HG03097 (cell line): ENCODE results near the gene GSTCD.
"Not testable (repeated sequence)": the region's sequence is repeated elsewhere in the genome, so short reads cannot be mapped to it uniquely, and the experiment has no call there.

ENCODE experiments used
- ATAC-seq: cut with Tn5 transposase; IDR thresholded peaks from one replicate; pipeline ENCODE4 v1.9.1; 2021; ENCODE audit not compliant: unreplicated experiment, low FRiP score

Gene GSTCD

DNA sequence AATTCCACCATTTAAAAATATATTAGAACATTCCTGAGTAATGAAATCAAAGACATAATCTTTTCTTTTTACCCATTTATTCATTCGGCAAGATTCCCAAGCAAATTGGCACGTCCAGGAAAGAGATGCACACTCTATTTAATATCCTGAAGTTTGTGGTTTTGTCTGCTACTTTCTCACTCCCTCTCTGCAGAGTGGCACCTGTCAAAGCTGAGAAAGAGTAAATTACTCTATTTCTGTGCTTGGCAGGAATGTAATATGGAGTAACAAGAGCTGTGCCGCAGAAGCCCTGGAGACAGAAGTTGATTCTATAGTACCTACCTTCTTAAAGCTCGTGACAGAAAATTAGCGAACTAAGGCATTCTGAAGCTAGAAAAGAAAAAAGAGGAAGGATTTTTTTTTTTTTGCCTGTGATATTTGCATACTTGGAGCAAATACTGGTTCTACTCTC is 5.5 kb downstream of the GSTCD start:
- peak; percentile 32 for ATAC-seq

DNA sequence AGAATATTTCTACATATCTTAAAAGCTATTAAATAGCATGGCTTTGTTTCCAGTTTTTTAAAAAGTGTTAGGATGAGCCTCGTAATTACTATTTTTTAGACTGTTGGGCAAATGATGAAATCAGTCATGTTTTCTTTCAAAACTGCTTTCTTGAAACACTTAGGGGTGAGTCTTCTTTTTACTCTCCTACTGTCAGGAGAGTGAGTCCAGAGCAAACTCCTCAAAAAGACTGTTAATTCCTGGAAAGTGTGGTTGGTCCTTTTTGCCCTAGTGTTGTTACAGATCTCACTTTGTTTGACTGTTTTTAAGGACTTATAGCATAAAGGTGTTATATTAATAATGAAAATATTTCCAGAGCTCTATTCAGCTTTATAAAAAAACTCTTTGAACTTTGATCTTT is 6.3 kb downstream of the GSTCD start:
- no peak for ATAC-seq

DNA sequence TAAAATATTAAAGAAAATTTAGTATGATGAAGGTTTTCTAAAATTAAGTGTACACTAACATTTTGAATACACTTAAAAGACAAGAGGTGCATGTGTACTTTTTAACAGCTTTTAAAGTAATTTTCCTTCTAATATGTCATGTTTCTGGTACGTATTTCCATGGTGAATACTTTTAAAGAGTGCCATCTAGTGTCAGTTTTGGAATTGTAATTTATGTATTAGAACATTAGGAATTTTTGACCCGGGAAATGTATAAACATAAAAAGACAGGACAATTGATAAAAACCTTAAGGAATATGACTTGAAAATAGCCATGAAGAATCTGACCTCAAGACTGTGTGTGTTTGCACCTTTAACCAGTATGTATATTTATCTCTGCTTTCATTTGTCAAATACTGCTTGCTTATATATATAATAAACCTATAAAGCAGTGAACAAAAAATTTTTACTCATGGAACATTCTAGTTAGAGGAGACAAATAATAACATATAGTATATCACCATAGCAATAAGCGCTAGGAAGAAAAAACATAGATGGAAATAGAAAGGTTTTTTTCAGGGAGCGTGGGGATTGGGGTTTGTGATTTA is 7.2 kb downstream of the GSTCD start:
- no peak for ATAC-seq

DNA sequence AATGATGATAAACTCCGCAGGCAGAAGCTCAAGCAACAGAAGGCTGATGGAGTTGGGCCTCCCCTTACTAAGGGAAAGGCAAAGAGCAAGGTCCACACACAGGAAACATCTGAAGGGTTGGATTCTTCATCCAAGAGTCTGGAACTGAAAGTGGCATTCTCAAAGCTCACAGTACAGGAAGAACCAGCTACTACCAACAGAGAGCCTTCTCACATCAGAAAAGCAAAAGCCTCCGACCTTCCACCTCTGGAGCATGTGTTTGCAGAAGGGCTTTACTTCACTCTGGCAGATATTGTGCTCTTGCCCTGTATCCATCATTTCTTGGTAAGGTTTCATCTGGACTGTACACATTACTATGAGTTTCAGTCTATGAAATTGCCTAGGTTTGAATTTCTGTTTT is 10.6 kb downstream of the GSTCD start:
- ATAC-seq = no peak

DNA sequence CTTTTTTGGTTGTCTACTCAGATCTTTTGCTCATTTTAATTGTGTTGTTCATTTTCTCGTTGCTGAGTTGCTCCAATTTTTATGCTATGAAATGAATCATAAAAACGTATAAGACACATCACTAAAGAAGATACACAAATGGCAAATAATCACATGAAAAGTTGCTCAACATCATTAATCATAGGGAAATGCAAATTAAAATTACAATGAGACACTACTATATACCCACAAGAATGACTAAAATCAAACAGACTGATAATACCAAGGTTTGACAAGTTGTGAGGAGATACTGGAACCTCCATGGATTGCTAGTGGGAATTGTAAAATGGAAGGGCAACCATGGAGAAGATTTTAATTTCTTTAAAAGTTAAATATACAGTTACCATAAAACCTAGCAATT is 17.0 kb downstream of the GSTCD start:
- no peak for ATAC-seq

DNA sequence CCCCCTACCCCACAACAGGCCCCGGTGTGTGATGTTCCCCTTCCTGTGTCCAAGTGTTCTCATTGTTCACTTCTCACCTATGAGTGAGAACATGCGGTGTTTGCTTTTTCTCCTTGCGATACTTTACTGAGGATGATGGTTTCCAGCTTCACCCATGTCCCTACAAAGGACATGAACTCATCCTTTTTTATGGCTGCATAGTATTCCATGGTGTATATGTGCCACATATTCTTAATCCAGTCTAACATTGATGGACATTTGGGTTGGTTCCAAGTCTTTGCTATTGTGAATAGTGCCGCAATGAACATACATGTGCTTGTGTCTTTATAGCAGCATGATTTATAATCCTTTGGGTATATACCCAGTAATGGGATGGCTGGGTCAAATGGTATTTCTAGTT is 21.3 kb downstream of the GSTCD start:
- ATAC-seq = not testable (repeated sequence)

DNA sequence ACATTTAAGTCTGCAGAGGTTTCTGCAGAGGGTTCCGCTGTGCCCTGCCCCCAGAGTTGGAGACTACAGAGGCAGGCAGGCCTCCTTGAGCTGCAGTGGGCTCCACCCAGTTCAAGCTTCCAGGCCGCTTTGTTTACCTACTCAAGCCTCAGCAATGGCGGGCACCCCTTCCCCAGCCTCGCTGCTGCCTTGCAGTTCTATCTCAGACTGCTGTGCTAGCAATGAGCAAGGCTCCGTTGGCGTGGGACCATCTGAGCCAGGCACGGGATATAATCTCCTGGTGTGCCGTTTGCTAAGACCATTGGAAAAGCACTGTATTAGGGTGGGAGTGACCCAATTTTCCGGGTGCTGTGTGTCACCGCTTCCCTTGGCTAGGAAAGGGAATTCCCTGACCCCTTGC is 26.6 kb downstream of the GSTCD start:
- ATAC-seq = not testable (repeated sequence)

DNA sequence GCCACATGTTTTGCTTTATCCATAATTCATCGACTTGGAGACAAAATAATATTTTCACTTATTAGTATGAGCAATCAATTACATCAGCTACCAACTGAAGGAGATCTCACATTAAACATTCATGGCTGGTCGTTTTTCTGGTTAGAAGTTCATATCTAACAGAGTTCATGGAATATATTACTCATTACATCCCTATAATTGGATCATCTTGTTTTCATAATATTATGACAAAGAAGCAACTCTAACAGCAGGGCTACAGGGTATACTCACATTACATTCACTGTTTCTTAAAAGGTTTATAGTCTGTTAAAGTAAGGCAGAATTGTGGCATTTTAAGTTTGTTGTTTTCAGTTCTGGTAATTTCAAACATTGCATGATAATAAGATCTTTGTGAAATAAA is 33.0 kb downstream of the GSTCD start:
- no peak for ATAC-seq

DNA sequence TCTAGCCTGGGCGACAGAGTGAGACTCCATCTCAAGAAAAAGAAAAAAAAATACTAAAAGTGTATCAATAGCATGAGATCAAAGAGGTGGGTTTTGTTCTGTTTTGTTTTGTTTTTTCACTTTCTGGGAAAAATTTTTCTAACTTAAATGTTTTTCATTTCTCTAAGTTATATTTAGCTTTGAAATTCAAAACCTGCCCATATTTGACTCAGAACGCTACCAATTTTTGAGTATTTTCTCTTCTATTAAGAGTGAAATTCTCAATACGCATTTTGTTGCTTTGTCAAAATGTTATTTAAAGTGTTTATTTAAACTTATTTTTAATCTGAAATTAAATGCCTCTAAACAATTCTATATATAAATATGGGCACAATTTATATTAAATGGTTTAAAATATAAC is 39.6 kb downstream of the GSTCD start:
- no peak for ATAC-seq

DNA sequence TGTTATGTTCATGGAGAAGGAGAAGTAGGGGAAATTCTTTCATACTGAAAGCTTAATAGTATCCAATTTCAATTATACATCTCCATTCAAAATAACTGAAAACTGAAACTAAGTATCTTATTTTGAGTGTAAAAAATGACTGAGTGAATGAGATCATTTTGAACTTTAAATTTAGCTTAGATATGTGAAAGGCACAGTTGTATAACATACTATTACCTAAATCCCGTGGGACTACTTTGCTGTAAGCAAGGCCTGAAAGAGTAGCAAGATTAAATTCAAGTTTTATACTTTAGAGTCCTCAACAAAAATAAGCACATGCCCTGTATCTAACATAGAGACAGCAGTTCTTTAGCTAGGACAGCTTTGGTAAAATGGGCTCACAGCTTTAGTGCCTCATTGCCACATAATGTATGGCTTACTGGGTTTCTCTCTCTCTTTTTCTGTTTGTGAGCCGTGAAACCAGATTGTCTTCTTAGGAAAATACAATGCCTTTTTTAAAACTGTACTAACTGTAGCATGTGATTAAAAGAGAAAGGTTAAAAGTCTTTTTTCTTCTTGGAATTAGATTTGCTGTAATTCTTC is 43.2 kb downstream of the GSTCD start:
- ATAC-seq = no peak

DNA sequence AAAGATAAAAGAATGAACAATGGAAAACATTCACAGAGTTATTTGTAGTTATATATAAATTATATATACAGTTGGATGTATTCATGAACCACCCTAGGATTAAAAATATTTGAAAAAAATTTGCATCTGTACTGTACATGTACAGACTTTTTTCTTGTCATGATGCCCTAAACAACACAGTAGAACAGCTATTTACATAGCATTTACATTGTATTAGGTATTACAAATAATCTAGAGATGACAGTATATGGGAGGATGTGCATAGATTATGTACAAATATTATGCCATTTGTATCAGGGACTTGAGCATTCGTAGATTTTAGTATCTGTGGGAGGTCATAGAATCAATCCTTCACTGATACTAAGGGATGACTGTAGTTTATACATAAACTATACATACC is 44.8 kb downstream of the GSTCD start:
- no peak for ATAC-seq

DNA sequence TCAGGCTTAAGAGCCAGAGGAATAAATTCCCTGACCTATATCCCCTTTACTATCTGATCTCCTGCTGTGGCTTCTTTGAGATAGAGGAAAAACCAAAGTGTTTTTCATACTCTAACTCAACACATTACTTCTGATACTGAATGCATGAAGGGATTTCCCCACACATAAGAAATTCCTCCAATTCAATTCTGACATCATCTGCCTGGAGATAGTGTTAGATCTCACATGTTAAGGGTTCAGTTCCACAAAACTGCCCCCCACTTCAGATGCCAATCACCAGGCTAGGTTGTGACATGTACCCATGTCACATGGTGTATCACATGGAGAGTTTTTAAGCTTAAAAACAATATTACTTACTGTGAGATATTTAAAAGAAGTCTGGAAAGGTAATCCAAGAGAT is 46.8 kb downstream of the GSTCD start:
- no peak for ATAC-seq

DNA sequence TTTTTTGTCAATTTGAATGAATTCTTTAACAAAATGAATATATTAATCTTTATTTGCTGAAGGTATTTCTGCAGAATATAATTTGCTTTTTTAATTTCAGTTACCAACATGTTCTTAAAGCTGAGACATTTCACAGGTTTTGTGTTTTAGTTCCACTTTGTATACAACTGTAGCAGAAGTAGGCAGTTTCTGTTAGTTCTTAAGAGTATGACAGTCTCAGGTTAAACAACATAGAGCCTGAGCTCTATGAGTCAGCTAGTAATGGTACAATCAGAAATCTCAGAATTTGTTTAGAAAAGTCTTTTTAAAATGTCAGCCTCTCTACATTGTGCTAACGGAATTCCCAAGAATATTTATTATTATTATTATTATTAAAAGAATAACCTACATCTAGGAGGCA is 50.4 kb downstream of the GSTCD start:
- no peak for ATAC-seq

DNA sequence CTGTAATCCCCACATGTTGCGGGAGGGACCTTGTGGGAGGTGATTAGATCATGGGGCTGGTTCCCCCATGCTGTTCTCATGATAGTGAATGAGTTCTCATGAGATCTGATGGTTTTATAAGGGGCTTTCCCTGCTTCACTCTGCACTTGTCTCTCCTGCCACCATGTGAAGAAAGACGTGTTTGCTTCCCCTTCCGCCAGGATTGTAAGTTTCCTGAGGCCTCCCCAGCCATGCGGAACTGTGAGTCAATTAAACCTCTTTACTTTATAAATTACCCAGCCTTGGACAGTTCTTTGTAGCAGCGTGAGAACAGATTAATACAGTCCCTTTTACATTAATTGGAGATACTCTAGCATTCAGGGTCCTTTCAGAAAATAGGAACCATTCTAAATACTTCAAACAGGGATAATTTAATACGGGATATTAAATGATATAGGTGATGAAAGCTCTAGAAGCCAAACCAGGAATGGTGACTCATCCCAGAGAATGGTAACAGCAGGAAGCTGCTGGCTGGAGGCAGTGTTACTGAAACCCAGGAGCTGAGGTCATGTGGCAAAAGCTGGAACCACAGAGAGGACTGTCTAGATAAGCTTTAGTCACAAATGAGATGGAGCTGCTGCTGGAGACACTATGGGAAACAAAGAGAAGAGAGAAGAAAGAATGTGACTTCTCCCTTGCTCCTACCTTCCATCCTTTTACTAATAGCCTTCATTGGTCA is 57.3 kb downstream of the GSTCD start:
- no peak for ATAC-seq

DNA sequence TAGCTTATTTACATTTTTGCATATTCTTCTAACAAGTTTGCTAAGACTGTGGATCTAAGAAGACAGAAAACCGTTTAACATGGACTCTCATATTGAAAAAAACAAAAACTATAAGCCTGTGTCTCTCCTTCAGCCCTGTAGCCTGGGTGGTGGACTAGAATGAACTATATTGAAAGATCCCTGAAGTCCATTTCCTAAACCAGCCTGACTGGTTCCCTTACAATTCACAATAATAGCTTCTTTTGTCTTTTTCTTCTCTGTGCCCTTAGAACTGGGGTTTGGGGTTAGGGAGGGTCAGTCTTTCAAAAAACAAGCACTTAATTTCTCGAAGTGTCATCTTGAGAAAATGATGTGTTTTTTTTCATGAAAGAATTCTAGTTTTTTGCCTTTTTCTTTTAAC is 59.0 kb downstream of the GSTCD start:
- no peak for ATAC-seq

DNA sequence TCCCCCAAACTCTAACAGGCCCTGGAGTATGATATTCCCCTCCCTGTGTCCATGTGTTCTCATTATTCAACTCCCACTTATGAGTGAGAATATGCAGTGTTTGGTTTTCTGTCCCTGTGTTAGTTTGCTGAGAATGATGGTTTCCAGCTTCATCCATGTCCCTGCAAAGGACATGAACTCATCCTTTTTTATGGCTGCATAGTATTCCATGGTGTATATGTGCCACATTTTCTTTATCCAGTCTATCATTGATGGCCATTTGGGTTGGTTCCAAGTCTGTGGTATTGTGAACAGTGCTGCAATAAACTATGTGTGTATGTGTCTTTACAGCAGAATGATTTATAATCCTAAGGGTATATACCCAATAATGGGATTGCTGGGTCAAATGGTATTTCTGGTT is 61.9 kb downstream of the GSTCD start:
- not testable (repeated sequence) for ATAC-seq

DNA sequence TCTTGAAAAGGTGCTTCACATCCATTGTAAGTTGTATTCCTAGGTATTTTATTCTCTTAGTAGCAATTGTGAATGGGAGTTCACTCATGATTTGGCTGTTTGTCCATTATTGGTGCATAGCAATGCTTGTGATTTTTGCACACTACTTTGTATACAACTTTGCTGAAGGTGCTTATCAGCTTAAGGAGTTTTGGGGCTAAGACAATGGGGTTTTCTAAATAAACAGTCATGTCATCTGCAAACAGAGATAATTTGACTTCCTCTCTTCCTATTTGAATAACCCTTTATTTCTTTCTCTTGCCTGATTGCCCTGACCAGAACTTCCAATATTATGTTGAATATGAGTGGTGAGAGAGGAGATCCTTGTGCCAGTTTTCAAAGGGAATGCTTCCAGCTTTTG is 63.5 kb downstream of the GSTCD start:
- ATAC-seq = not testable (repeated sequence)

DNA sequence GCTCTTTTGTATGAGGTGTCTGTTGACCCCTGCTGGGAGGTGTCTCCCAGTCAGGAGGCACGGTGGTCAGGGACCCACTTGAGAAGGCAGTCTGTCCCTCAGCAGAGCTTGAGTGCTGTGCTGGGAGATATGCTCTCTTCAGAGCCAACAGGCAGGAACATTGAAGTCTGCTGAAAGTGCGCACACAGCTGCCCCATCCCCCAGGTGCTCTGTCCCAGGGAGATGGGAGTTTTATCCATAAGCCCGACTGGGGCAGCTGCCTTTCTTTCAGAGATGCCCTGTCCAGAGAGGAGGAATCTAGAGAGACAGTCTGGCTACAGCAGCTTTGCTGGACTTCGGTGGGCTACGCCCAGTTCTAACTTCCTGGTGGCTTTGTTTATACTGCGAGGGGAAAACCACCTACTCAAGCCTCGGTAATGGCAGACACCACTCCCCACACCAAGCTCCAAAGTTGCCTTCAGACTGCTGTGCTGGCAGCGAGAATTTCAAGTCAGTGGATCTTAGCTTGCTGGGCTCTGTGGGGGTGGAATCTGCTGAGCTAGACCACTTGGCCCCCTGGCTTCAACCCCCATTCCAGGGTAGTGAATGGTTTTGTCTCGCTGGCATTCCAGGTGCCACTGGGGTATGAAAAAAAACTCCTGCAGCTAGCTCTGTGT is 67.3 kb downstream of the GSTCD start:
- ATAC-seq = not testable (repeated sequence)

DNA sequence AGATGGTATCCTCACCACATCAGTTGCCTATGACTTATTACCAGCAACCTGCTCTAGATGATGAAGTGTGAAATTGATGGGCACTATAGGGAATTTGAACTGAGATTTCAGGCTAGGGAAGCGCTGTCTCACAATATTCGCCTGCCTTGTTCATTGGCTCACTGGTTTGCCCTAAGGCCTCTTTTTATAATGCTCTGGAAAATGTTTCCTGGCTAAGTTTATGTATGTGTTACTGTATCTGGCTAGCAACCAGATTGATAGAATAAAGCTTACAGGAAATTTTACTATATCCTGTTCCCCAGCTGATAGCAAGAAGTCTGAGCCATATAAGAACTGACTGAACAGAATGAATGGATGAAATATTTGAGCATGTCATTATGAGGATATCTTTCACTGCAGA is 71.6 kb downstream of the GSTCD start:
- no peak for ATAC-seq

DNA sequence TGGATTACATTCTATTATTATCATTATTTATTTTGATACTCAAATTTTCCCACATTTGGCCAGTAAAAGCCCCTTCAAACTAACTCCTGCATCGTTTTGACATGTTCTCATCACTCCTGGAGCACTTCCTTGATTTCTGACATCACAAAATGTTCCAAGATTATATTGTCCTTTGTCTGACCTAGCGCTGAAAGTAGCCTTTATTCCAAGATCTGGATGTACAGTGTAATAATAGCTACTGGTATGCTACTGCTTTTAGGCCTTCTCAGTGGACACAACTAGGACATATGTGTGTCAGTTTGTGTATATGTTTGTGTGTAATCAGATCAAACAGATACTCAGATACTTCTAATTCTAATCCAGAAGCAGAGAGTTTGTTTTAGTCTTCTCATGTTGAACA is 76.2 kb downstream of the GSTCD start:
- ATAC-seq = no peak

DNA sequence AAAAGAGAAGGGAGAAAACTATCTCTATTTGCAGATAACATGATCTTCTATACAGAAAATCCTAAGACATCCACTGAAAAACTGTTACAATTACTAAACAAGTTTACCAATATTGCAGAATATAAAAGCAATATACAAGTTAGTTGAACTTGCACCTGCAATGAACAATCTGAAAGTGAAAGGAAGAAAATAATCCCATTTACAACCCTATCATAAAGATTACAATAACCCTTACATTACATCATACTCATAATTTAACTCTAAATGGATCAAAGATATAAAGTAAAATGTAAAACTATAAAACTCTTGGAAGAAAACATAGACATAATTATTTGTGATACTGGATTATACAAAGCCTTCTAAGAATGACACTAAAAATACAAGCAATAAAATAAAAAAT is 77.2 kb downstream of the GSTCD start:
- no peak for ATAC-seq

DNA sequence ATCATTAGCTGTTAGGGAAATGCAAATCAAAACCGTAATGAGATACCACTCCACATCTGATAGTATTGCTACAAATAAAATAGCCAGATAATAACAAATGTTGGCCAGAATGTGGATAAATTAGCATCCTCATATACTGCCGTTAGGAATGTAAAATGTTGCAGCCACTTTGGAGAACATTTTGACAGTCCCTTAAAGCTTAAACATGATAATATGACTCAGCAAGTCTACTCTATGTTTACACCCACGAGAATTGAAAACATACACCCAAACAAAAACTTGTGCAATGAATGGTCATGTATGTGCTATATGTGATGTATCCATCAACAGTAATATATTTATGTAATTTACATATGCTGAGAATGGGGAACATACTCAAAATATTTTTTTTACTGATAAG is 78.2 kb downstream of the GSTCD start:
- no peak for ATAC-seq
